Measurements from ENCODE around the gene VENTX. TPM values are rescaled to one million over a fixed set of nuclear protein-coding genes. Genes with fewer than 3 reads are reported as not detected.

VENTX gene
- total RNA-seq, 1 donor from 2014 or later = 1.6 TPM

- Mint-ChIP-seq H3K27me3 (ENCODE audit: unreplicated experiment) (no peaks in the 10 kb centered on the region), H3K4me3 (ENCODE audit: unreplicated experiment) (no peak overlapping the region), H3K36me3 (ENCODE audit: unreplicated experiment) (no peaks in the 10 kb centered on the region), H3K4me1 (ENCODE audit: low read depth, unreplicated experiment) (peaks cover 4% of the 10 kb centered on the region), H3K9me3 (ENCODE audit: unreplicated experiment) (no peaks in the 10 kb centered on the region), H3K27ac (ENCODE audit: unreplicated experiment) (no peak overlapping the region)
- no peak for DNase-seq
- TF ChIP-seq CTCF (IDR thresholded peaks at IDR 0.05; ENCODE audit: partially characterized antibody, unreplicated experiment) = no peak
Observed at GRCh38 chr10:133273534-133274143, 36.0 kb downstream of the VENTX start.

GRCh38 chr10:133274751-133275683 is 37.4 kb downstream of the VENTX start:
- Mint-ChIP-seq H3K27me3 (ENCODE audit: unreplicated experiment) (peaks cover 2% of the 10 kb centered on the region), H3K4me1 (ENCODE audit: low read depth, unreplicated experiment) (peaks cover 6% of the 10 kb centered on the region), H3K9me3 (ENCODE audit: unreplicated experiment) (no peaks in the 10 kb centered on the region), H3K27ac (ENCODE audit: unreplicated experiment) (no peak overlapping the region), H3K36me3 (ENCODE audit: unreplicated experiment) (no peaks in the 10 kb centered on the region), H3K4me3 (ENCODE audit: unreplicated experiment) (no peak overlapping the region)
- TF ChIP-seq CTCF (IDR thresholded peaks at IDR 0.05; ENCODE audit: partially characterized antibody, unreplicated experiment) = no peak
- no peak for DNase-seq

GRCh38 chr10:133275684-133276092 is 38.0 kb downstream of the VENTX start:
- Mint-ChIP-seq H3K27ac (ENCODE audit: unreplicated experiment) (no peak overlapping the region), H3K27me3 (ENCODE audit: unreplicated experiment) (peaks cover 2% of the 10 kb centered on the region), H3K9me3 (ENCODE audit: unreplicated experiment) (no peaks in the 10 kb centered on the region), H3K36me3 (ENCODE audit: unreplicated experiment) (no peaks in the 10 kb centered on the region), H3K4me3 (ENCODE audit: unreplicated experiment) (no peak overlapping the region), H3K4me1 (ENCODE audit: low read depth, unreplicated experiment) (peaks cover 6% of the 10 kb centered on the region)
- TF ChIP-seq CTCF (IDR thresholded peaks at IDR 0.05; ENCODE audit: partially characterized antibody, unreplicated experiment) = no peak
- no peak for DNase-seq

- no peak for TF ChIP-seq CTCF (IDR thresholded peaks at IDR 0.05; ENCODE audit: partially characterized antibody, unreplicated experiment)
- Mint-ChIP-seq H3K27me3 (ENCODE audit: unreplicated experiment) (peaks cover 2% of the 10 kb centered on the region), H3K27ac (ENCODE audit: unreplicated experiment) (no peak overlapping the region)
Observed at GRCh38 chr10:133276100-133276434, 38.4 kb downstream of the VENTX start.

More at GRCh38 chr10:133276100-133276434, 38.4 kb downstream of the VENTX start:
- DNase-seq = no peak
- Mint-ChIP-seq H3K9me3 (ENCODE audit: unreplicated experiment) (no peaks in the 10 kb centered on the region), H3K4me3 (ENCODE audit: unreplicated experiment) (no peak overlapping the region), H3K4me1 (ENCODE audit: low read depth, unreplicated experiment) (peaks cover 6% of the 10 kb centered on the region), H3K36me3 (ENCODE audit: unreplicated experiment) (no peaks in the 10 kb centered on the region)
